ENCODE results near the gene GJB5. TPM values are rescaled to one million over a fixed set of nuclear protein-coding genes. Genes with fewer than 3 reads are reported as not detected.
A peak's percentile ranks its signal among the peaks of the same experiment; 100 is the strongest.

GJB5 gene
- total RNA-seq, 6 experiments from 2014 or later: 0.59 to 0.77 (median 0.69) TPM; not detected in 2

DNA sequence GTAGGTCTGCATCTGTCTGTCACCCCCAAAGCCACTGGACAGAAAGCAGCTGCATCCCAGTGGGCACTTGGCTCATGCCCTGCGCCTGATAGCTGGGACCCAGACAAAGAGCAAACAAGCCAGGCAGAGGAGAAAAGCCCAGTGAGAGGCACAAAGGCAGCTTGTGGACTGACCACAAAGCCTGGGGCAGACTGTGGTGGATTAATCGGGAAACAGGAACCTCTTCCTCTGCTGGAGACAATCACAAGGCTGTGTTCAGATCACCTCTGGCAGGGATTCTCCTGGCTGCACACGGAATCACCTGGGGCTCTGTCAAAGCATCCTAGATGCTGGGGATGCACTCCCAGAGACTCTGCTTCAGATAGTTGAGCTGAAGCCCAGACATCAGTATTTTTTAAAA lies 15.2 kb upstream of the GJB5 start:
- H3K27ac Mint-ChIP-seq: no peak overlapping the region
- H3K4me3 Mint-ChIP-seq: no peak overlapping the region
- H3K27me3 Mint-ChIP-seq (ENCODE audit: insufficient read depth): peaks cover 12% of the 10 kb centered on the region
- TF ChIP-seq, protein P1, sequence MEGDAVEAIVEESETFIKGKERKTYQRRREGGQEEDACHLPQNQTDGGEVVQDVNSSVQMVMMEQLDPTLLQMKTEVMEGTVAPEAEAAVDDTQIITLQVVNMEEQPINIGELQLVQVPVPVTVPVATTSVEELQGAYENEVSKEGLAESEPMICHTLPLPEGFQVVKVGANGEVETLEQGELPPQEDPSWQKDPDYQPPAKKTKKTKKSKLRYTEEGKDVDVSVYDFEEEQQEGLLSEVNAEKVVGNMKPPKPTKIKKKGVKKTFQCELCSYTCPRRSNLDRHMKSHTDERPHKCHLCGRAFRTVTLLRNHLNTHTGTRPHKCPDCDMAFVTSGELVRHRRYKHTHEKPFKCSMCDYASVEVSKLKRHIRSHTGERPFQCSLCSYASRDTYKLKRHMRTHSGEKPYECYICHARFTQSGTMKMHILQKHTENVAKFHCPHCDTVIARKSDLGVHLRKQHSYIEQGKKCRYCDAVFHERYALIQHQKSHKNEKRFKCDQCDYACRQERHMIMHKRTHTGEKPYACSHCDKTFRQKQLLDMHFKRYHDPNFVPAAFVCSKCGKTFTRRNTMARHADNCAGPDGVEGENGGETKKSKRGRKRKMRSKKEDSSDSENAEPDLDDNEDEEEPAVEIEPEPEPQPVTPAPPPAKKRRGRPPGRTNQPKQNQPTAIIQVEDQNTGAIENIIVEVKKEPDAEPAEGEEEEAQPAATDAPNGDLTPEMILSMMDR (IDR thresholded peaks at IDR 0.05): no peak
- H3K4me1 Mint-ChIP-seq (ENCODE audit: low read depth): no peaks in the 10 kb centered on the region
- no peaks in the 10 kb centered on the region for H3K9me3 Mint-ChIP-seq
- H3K36me3 Mint-ChIP-seq (ENCODE audit: low read depth): no peaks in the 10 kb centered on the region
- DNase-seq: no peak

DNA sequence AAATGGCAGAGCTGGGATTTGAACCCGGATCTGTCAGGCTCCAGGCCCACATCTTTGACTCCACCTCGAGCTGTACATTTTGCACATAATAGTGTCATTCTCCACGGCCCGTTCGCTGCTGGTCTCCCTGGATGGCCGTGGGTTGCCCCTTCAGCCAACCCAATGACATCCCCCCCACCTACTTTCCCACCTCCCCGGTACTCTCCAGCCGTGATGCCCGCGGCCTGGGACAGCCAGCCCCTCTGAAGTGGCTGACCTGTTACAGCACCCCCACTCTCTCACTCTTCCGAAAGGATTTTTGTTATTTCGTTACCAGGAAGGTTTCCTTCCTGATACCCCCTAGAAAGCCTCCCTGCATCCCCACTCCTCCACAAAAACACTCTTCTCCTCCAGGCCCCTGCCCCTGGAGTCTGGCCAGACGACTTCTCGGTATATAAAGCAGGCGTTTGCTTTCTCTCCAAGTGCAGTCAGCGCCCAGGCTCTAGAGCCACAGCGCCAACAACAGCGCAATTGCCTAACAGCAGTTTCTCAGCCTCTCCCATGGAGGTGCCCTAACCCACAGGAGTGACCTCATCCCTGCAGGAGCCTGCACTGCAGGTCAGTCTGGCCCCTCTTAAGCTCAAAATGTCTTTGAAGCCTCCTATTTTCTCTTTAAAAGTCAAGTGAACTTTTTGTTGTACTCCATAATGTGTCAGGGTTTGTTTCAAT lies 14.5 kb upstream of the GJB5 start:
- H3K4me1 Mint-ChIP-seq (ENCODE audit: low read depth): no peaks in the 10 kb centered on the region
- no peaks in the 10 kb centered on the region for H3K9me3 Mint-ChIP-seq
- no peak overlapping the region for H3K4me3 Mint-ChIP-seq
- DNase-seq: no peak
- TF ChIP-seq, protein P1 (IDR thresholded peaks at IDR 0.05): no peak
- no peak overlapping the region for H3K27ac Mint-ChIP-seq
- no peaks in the 10 kb centered on the region for H3K36me3 Mint-ChIP-seq (ENCODE audit: low read depth)
- peaks cover 14% of the 10 kb centered on the region for H3K27me3 Mint-ChIP-seq (ENCODE audit: insufficient read depth)

- H3K9me3 Mint-ChIP-seq: no peaks in the 10 kb centered on the region
- peaks cover 19% of the 10 kb centered on the region for H3K27me3 Mint-ChIP-seq (ENCODE audit: insufficient read depth)
- no peaks in the 10 kb centered on the region for H3K4me1 Mint-ChIP-seq (ENCODE audit: low read depth)
- H3K4me3 Mint-ChIP-seq: no peak overlapping the region
- no peaks in the 10 kb centered on the region for H3K36me3 Mint-ChIP-seq (ENCODE audit: low read depth)
- peak; percentile 51 for DNase-seq
- TF ChIP-seq, protein P1 (IDR thresholded peaks at IDR 0.05): peak; percentile 96
- no peak overlapping the region for H3K27ac Mint-ChIP-seq
Measured at GRCh38 chr1:34742667-34743270, 12.1 kb upstream of the GJB5 start.

DNA sequence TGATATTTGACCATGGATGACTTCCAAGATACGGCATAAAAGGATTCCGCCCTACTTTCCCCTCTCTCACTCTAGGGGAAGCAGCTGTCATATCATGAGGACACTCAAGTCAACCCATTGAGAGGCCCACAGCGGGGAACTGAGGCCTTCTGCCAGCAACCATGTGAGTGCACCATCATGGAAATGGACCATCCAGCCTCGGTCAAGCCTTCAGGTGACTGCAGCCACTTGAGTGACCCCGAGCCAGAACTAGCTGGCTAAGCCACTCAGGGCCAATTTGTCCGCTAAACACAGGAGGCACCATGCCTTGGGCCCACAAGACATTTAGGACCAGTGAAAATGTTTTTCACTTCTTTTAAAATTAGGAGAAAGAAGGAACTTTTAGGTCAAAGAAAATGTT lies 11.1 kb upstream of the GJB5 start:
- peaks cover 22% of the 10 kb centered on the region for H3K27me3 Mint-ChIP-seq (ENCODE audit: insufficient read depth)

GRCh38 chr1:34744851-34745250 lies 10.0 kb upstream of the GJB5 start:
- H3K9me3 Mint-ChIP-seq: no peaks in the 10 kb centered on the region
- H3K4me3 Mint-ChIP-seq: no peak overlapping the region
- TF ChIP-seq, protein P1 (IDR thresholded peaks at IDR 0.05): no peak
- H3K4me1 Mint-ChIP-seq (ENCODE audit: low read depth): no peaks in the 10 kb centered on the region
- H3K27me3 Mint-ChIP-seq (ENCODE audit: insufficient read depth): peaks cover 23% of the 10 kb centered on the region
- H3K36me3 Mint-ChIP-seq (ENCODE audit: low read depth): no peaks in the 10 kb centered on the region
- H3K27ac Mint-ChIP-seq: no peak overlapping the region
- DNase-seq: no peak

More for the DNA sequence above, 11.1 kb upstream of the GJB5 start:
- no peaks in the 10 kb centered on the region for H3K4me1 Mint-ChIP-seq (ENCODE audit: low read depth)
- TF ChIP-seq, protein P1 (IDR thresholded peaks at IDR 0.05): no peak
- no peak overlapping the region for H3K27ac Mint-ChIP-seq
- DNase-seq: no peak
- H3K4me3 Mint-ChIP-seq: no peak overlapping the region
- no peaks in the 10 kb centered on the region for H3K9me3 Mint-ChIP-seq
- H3K36me3 Mint-ChIP-seq (ENCODE audit: low read depth): no peaks in the 10 kb centered on the region
